ENCODE measurements around the gene TBC1D7. TPM values are rescaled to one million over a fixed set of nuclear protein-coding genes. Genes with fewer than 3 reads are reported as not detected.

The TBC1D7 gene
- total RNA-seq, 2 experiments from 2014 or later: 18.5 to 20.8 TPM

- CTCF ChIA-PET: no interaction called here
Observed at GRCh38 chr6:13259393-13259792, 68.9 kb downstream of the TBC1D7 start.

DNA sequence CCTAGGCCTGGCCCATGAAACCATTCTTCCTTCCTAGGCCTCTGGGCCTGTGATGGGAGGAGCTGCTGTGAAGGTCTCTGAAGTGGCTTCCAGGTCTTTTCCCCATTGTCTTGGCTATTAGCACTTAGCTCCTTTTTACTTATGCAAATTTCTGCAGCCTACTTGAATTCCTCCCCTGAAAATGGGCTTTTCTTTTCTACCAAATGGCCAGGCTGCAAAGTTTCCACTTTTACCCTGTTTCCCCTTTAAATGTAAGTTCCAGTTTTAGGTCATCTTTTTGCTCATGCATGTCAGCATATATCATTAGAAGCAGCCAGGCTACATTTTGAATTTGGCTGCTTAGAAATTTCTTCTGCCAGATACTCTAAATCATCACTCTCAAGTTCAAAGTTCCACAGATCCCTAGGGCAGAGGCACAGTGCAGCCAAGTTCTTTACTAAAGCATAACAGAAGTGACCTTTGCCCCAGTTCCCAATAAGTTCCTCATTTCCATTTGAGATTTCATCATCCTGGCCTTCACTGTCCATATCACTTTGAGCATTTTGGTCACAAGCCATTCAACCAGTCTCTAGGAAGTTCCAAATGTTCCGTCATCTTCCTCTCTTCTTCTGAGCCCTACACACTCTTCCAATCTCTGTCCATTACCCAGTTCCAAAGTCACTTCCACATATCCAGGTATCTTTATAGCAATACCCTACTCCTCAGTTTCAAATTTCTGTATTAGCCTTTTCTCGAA is 71.9 kb downstream of the TBC1D7 start:
- CTCF ChIA-PET: no interaction called here

More at GRCh38 chr6:13259393-13259792, 68.9 kb downstream of the TBC1D7 start:
- POLR2A ChIA-PET: no interaction called here

More for the DNA sequence above, 71.9 kb downstream of the TBC1D7 start:
- POLR2A ChIA-PET: no interaction called here

Other genes with a start within 250 kb of the TBC1D7 start
- gene GFOD1, start 159.1 kb upstream of the TBC1D7 start, total RNA-seq: 10 to 100 TPM; 11.5 to 12.7 TPM
- gene SIRT5, start 246.1 kb upstream of the TBC1D7 start, total RNA-seq: 1 to 10 TPM; 7.9 to 8.5 TPM

Measured in activated CD8-positive, alpha-beta memory T cell treated with anti-CD3 and anti-CD28 coated beads for 36 hours (primary cell).